Stimulated activated CD8-positive, alpha-beta memory T cell treated with anti-CD3 and anti-CD28 coated beads, Interleukin-7, amount 100 ng/mL, for 48 hours (primary cell): Measurements from ENCODE around the gene EIF5A.

ENCODE experiments used
- DNase-seq, 2 donors: peaks; one replicate each; pipeline ENCODE4 v3.0.0-alpha.2; 2020; ENCODE audit warnings: low read depth in 1 of 2; ENCODE audit errors: extremely low read depth in 1 of 2

Gene EIF5A

DNA sequence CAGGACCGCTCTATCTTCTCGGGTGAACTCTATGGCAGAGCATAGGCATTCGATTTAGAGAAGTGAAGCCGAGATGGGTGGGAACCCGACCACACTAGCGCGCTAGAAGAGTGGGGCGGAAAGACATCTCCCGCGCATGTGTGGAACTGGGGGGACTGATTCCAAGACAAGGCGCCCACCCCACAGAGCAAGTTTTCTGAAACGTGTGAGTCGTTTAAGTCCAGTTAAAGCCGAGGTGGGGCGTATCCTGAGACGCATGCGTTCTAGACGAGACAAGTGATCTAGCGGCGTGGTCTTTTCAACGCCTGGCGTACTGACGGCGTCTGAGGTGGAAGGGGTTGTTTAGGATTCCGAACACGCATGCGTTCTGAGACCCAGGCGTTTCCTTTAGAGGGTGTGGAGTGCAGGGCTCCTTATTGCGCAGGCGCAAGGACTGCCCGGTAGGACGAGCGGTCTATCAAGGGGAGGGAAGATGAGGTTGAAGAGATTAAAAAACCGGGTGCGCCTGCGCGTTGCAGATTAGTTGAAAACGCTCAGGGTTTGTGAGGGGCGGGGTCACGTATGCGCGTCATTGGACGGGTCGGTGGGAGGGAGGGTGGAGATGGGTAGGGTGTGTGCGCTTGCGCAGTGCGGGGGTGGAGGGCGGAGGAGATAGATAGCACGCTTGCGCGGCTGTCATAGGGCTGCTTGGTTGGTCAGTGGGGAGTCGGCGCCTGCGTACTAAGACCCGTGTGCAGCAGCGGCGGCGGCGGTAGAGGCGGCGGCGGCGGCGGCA lies at the start of gene EIF5A:
Gene EIF5A, plus strand, starts transcription at position 718 of the 775 bp plus-strand sequence. CDS start 2,008 bp downstream, outside the sequence.
- DNase-seq: peak; percentile 99 to 100

DNA sequence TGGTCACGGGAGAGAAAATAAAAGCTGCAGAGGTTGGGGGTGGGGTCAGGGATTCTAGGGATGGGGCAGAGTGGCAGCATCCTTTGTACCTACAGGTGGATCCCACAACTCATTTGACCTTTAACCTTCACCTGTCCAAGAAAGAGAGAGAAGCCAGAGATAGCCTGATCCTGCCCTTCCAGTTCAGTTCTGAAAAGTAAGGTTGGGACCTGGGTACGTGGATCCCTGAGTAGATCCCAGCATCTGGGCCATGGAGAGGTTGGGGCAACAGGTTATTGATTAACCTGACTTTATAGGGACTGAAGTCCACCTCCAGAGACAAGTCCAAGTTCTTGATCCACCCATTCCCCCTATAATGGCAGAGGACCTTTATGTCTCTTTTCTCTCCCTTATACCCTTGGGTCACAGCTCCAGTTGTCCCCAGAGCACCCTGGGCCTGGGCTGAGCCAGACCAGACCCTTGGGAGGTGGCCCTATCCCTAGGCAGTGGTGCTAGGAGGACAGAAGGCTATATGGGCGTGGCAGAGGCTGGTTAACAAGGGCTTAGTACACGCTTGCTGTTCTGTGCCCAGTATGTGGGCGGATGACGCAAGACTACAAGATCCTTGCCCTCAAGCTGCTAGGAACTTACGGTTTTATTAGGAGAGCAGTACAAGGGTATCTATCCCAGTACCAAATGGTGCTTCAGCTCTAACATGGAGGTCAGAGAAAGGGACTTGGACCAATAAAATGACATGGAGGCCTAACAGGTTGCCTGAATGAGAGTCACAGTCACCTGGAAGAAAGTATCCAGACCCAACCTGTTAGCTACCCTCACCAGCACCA lies 48.5 kb upstream of the EIF5A start:
- DNase-seq: no peak

- DNase-seq: no peak
These were observed 47.9 kb upstream of the EIF5A start for GRCh38 chr17:7259555-7259889.

DNA sequence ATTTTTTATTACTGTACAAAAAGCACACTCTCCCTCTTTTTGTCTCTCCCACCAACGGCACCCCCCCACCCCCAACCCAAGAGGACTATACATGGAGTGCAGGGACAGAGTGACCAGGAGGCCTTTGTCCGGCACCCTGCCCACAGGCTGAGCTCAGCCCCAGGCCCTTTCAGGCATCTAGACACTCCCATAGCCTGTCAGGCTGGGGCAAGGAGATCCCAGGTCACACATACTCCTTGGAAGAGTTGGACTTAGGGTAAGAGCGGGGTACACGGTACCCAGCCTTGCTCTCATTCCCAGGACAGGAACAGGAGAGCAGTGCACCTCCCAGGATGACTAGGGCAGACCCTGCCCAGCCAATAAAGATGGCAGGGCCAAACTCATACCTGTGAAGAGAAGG lies 47.3 kb upstream of the EIF5A start:
- no peak for DNase-seq

- DNase-seq: no peak
These were observed 46.6 kb upstream of the EIF5A start for GRCh38 chr17:7260651-7261378.

- DNase-seq: no peak
These were observed 45.8 kb upstream of the EIF5A start for GRCh38 chr17:7261379-7262191.

- DNase-seq: no peak
These were observed 45.1 kb upstream of the EIF5A start, which contains the start of gene CLDN7 for GRCh38 chr17:7262192-7262934. CLDN7 (minus strand) TSS chr17:7262478; CDS start chr17:7262043, 435 bp downstream.

- no peak for DNase-seq
These were observed 44.3 kb upstream of the EIF5A start for GRCh38 chr17:7262935-7263800.

GRCh38 chr17:7263801-7264078 lies 43.7 kb upstream of the EIF5A start:
- no peak for DNase-seq

DNA sequence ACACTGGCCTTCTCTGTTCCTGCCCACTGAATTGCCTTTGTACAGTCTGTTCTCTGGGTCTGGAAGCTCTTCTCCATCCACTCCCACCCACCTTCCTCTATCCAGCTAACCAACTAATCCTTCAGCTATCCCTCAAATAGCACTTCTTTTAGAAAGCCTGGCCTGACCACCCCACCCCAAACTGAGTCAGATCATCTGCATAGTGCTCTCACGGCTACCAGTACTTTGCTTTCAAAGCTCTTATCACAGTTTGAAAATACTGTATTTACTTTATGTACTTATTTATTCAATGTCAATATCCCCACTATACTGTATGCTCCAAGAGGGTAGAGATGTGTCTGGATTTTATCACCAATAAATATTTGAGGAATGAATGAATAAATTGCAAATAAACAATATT lies 40.6 kb upstream of the EIF5A start:
- no peak for DNase-seq

- DNase-seq: no peak
These were observed 28.0 kb upstream of the EIF5A start for GRCh38 chr17:7279448-7279847.

DNA sequence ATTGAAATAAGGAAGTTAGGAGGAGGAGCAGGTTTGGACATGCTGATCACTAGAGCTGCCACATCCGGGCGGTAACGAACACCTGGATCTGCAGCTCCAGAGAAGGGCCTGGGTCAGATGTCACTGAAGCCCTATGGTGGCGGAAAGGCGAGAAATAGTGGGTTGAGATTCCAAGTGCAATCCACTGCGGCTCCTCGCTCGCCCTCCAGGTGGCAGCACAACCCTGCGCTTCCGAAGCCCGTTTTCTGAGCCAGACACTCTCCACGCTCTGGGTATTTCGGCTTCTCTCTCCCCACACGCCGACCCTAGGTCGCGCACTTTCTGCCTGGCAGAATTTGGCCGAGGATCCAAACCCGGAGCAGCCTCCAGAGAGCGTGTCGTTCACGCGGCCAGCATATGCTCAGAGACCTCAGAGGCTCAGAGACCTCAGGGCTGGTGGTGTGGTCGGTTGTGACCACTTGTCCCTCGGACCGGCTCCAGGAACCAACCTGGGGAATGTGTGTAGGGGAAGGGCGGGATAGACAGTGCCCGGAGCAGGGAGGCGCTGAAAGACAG lies 26.8 kb upstream of the EIF5A start:
- DNase-seq: peak; percentile 60 to 67

GRCh38 chr17:7281074-7281952 lies 26.1 kb upstream of the EIF5A start, which contains the start of gene SLC2A4:
SLC2A4 (plus strand) TSS chr17:7281718; CDS start chr17:7281935, 217 bp downstream.
- DNase-seq: peak; percentile 78 to 90

DNA sequence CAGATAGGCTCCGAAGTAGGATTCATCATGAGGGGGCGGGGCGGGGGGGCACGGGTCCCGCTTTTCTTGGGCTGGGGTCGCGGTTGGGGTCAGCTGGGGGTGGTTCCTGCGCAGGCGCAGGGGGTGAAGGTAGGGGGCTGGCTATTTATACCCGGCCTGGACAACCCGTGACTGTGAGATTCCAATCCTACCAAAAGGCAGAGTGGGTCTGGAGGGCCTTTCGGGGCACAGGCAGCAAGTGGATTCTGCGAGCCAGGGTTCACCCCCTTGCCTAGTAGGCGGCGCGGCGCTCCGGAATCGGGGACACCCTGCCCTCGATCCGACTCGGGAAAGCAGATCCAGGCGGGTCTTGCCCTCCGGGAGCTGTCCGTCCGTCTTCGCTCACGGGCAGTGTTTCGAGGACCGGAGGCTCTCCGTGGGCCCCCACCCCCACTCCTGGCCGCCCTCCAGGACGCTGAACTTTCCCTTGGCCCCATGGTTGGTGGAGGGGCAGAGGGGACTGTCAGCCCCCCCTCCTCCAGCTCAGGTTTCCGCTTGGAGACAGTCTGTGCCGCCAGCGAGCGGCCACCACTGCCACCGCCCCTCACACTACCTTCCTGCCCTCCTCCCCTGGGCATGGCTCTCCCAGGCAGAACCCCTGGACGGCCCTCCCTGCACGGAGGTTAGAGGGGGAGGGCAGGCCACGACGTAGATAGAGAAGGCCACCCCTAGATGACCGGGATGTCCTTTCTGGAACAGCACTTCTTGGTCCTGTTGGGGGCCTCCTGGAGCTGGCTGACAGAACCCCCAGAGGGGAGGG lies 25.3 kb upstream of the EIF5A start:
- DNase-seq: no peak

DNA sequence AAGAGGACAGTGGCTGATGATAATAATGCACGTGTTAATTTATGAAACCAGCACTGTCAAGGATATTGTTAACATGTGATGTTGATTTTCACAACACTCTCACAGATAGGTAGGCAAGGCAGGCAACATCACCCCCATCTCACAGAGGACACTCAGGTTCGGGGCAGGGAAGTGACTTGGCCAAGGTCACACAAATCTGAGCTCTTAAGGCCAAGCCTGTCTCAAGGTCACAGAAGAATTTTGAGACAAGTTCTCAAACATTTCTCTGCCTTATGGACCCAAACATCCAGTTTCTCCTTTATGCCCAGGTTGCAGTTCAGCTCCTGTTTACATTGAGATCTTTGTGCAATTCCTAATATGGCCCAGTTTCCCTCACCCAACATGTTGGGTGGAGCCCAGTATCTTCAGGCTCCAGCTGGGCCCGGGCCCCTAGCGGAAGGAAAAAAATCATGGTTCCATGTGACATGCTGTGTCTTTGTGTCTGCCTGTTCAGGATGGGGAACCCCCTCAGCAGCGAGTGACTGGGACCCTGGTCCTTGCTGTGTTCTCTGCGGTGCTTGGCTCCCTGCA lies 24.6 kb upstream of the EIF5A start:
- no peak for DNase-seq

GRCh38 chr17:7283471-7284216 lies 23.8 kb upstream of the EIF5A start:
- no peak for DNase-seq
